ENCODE results near the gene OR2B3.

Gene OR2B3

GRCh38 chr6:29071831-29072723 lies 15.0 kb downstream of the OR2B3 start:
- Histone ChIP-seq H3K4me1 (ENCODE audit: low read length) (no peaks in the 10 kb centered on the region), H3K27ac (ENCODE audit: low read length) (no peak overlapping the region), H3K36me3 (replicated peaks; ENCODE audit: low read depth, low read length) (no peaks in the 10 kb centered on the region), H3K4me2 (ENCODE audit: low read length) (no peak overlapping the region), H3K9me3 (ENCODE audit: insufficient read depth, low read length) (no peaks in the 10 kb centered on the region), H3K9ac (ENCODE audit: low read length) (no peak overlapping the region), H4K20me1 (ENCODE audit: insufficient read depth, low read length) (no peaks in the 10 kb centered on the region), H3K27me3 (ENCODE audit: low read depth, low read length) (no peaks in the 10 kb centered on the region), H3K4me3 (ENCODE audit: low read length) (no peak overlapping the region), H2AFZ (ENCODE audit: low read depth, low read length) (no peak overlapping the region), H3K79me2 (ENCODE audit: low read length) (no peaks in the 10 kb centered on the region)
- no peak for TF ChIP-seq EZH2phosphoT487 (IDR thresholded peaks at IDR 0.05; ENCODE audit: low read depth)
- TF ChIP-seq, protein P1, sequence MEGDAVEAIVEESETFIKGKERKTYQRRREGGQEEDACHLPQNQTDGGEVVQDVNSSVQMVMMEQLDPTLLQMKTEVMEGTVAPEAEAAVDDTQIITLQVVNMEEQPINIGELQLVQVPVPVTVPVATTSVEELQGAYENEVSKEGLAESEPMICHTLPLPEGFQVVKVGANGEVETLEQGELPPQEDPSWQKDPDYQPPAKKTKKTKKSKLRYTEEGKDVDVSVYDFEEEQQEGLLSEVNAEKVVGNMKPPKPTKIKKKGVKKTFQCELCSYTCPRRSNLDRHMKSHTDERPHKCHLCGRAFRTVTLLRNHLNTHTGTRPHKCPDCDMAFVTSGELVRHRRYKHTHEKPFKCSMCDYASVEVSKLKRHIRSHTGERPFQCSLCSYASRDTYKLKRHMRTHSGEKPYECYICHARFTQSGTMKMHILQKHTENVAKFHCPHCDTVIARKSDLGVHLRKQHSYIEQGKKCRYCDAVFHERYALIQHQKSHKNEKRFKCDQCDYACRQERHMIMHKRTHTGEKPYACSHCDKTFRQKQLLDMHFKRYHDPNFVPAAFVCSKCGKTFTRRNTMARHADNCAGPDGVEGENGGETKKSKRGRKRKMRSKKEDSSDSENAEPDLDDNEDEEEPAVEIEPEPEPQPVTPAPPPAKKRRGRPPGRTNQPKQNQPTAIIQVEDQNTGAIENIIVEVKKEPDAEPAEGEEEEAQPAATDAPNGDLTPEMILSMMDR (IDR thresholded peaks at IDR 0.05; ENCODE audit: low read depth, low read length): peak; percentile 18

- H3K9me3 ChIP-seq (ENCODE audit: insufficient read depth, low read length): no peaks in the 10 kb centered on the region
- H2AFZ ChIP-seq (ENCODE audit: low read depth, low read length): no peak overlapping the region
- H3K27ac ChIP-seq (ENCODE audit: low read length): no peak overlapping the region
- no peaks in the 10 kb centered on the region for H3K27me3 ChIP-seq (ENCODE audit: low read depth, low read length)
- no peak overlapping the region for H3K4me3 ChIP-seq (ENCODE audit: low read length)
- H3K36me3 ChIP-seq (replicated peaks; ENCODE audit: low read depth, low read length): peaks cover 3% of the 10 kb centered on the region
- no peak overlapping the region for H3K9ac ChIP-seq (ENCODE audit: low read length)
- no peaks in the 10 kb centered on the region for H4K20me1 ChIP-seq (ENCODE audit: insufficient read depth, low read length)
- peaks cover 24% of the 10 kb centered on the region for H3K4me1 ChIP-seq (ENCODE audit: low read length)
- TF ChIP-seq, protein P1 (IDR thresholded peaks at IDR 0.05; ENCODE audit: low read depth, low read length): no peak
- TF ChIP-seq EZH2phosphoT487 (IDR thresholded peaks at IDR 0.05; ENCODE audit: low read depth): no peak
- H3K4me2 ChIP-seq (ENCODE audit: low read length): no peak overlapping the region
- no peaks in the 10 kb centered on the region for H3K79me2 ChIP-seq (ENCODE audit: low read length)
Measured at GRCh38 chr6:29051680-29052079, 35.4 kb downstream of the OR2B3 start.

GRCh38 chr6:29045075-29045474 lies 42.0 kb downstream of the OR2B3 start, which contains the start of gene OR2W1:
Gene OR2W1 (minus strand): TSS chr6:29045175. CDS start chr6:29045175, 0 bp downstream.
- no peak within 1 kb of the TSS for H3K4me3 ChIP-seq (ENCODE audit: low read length)
- no peaks in the 10 kb centered on the region for H3K27me3 ChIP-seq (ENCODE audit: low read depth, low read length)
- peaks cover 21% of the 10 kb centered on the region for H3K4me1 ChIP-seq (ENCODE audit: low read length)
- H3K4me2 ChIP-seq (ENCODE audit: low read length): no peak within 1 kb of the TSS
- no peaks in the 10 kb centered on the region for H3K79me2 ChIP-seq (ENCODE audit: low read length)
- no peaks in the 10 kb centered on the region for H3K9me3 ChIP-seq (ENCODE audit: insufficient read depth, low read length)
- H3K9ac ChIP-seq (ENCODE audit: low read length): no peak within 1 kb of the TSS
- H3K36me3 ChIP-seq (replicated peaks; ENCODE audit: low read depth, low read length): no peaks in the 10 kb centered on the region
- H4K20me1 ChIP-seq (ENCODE audit: insufficient read depth, low read length): no peaks in the 10 kb centered on the region
- no peak within 1 kb of the TSS for H2AFZ ChIP-seq (ENCODE audit: low read depth, low read length)
- no peak within 1 kb of the TSS for H3K27ac ChIP-seq (ENCODE audit: low read length)
- no peak for TF ChIP-seq EZH2phosphoT487 (IDR thresholded peaks at IDR 0.05; ENCODE audit: low read depth)
- TF ChIP-seq, protein P1 (IDR thresholded peaks at IDR 0.05; ENCODE audit: low read depth, low read length): no peak

All from OCI-LY3 (cell line).